MM.1S (cell line): Measurements from ENCODE around the gene SEPTIN11.
"Not testable (repeated sequence)": the region's sequence is repeated elsewhere in the genome, so short reads cannot be mapped to it uniquely, and the experiment has no call there.

Experiments used
- DNase-seq: peaks from one replicate; pipeline ENCODE4 v3.0.0-alpha.2; 2015
- H2AFZ ChIP-seq: fragments of 300-600 bp; sonication (generic); 2 replicates; pipeline ENCODE4 v1.6.0; 2016; ENCODE audit warnings: antibody characterized with exemption, low read length
- H3F3A ChIP-seq: fragments of 300-600 bp; sonication (generic); 2 replicates; pipeline ENCODE4 v1.6.1; 2016; ENCODE audit warnings: mild to moderate bottlenecking, antibody characterized with exemption, low read length, moderate library complexity, mixed read lengths; ENCODE audit not compliant: insufficient read depth
- H3K27ac ChIP-seq: fragments of 300-600 bp; sonication (generic); 2 replicates; pipeline ENCODE4 v1.5.1; 2016; ENCODE audit warnings: mild to moderate bottlenecking, low read length
- H3K27me3 ChIP-seq: fragments of 300-600 bp; sonication (generic); replicated peaks from 2 replicates; pipeline ENCODE4 v1.6.0; 2016; ENCODE audit warnings: low read length; ENCODE audit not compliant: insufficient read depth
- H3K36me3 ChIP-seq: fragments of 300-600 bp; sonication (generic); replicated peaks from 2 replicates; pipeline ENCODE4 v1.6.1; 2016; ENCODE audit warnings: mild to moderate bottlenecking, low read length, mixed read lengths; ENCODE audit not compliant: insufficient read depth
- H3K4me1 ChIP-seq: fragments of 300-600 bp; sonication (generic); 2 replicates; pipeline ENCODE4 v1.6.1; 2016; ENCODE audit warnings: low read length, mixed read lengths
- H3K4me2 ChIP-seq: fragments of 300-600 bp; sonication (generic); 2 replicates; pipeline ENCODE4 v1.6.0; 2016; ENCODE audit warnings: low read depth, low read length
- H3K4me3 ChIP-seq: fragments of 300-600 bp; sonication (generic); 2 replicates; pipeline ENCODE4 v1.5.1; 2016; ENCODE audit warnings: low read length, mixed read lengths
- H3K79me2 ChIP-seq: fragments of 300-600 bp; sonication (generic); 2 replicates; pipeline ENCODE4 v1.6.1; 2016; ENCODE audit warnings: mixed run types, low read length, mixed read lengths
- H3K9ac ChIP-seq: fragments of 300-600 bp; sonication (generic); 2 replicates; pipeline ENCODE4 v1.6.1; 2016; ENCODE audit warnings: low read length, mixed read lengths
- H3K9me2 ChIP-seq: fragments of 300-600 bp; sonication (generic); replicated peaks from 2 replicates; pipeline ENCODE4 v1.6.1; 2016; ENCODE audit warnings: mild to moderate bottlenecking, low read length, mixed read lengths; ENCODE audit not compliant: insufficient read depth
- H3K9me3 ChIP-seq: fragments of 300-600 bp; sonication (generic); replicated peaks from 2 replicates; pipeline ENCODE4 v1.6.1; 2016; ENCODE audit warnings: mild to moderate bottlenecking, low read length, mixed read lengths; ENCODE audit not compliant: insufficient read depth
- H4K20me1 ChIP-seq: fragments of 300-600 bp; sonication (generic); 2 replicates; pipeline ENCODE4 v1.6.1; 2016; ENCODE audit warnings: mild to moderate bottlenecking, low read length, moderate library complexity, mixed read lengths; ENCODE audit not compliant: insufficient read depth
- CTCF ChIP-seq: fragments of 300-600 bp; sonication (generic); IDR thresholded peaks from 2 replicates; pipeline ENCODE4 v1.5.1; 2016; ENCODE audit warnings: antibody characterized with exemption, low read length, mixed read lengths
- EZH2 ChIP-seq: fragments of 300-600 bp; sonication (generic); optimal IDR thresholded peaks from 2 replicates; pipeline ENCODE3; 2017; ENCODE audit warnings: low read depth, mild to moderate bottlenecking, antibody characterized with exemption, low read length, mixed read lengths
- EZH2phosphoT487 ChIP-seq: fragments of 300-600 bp; sonication (generic); IDR thresholded peaks from 2 replicates; pipeline ENCODE4 v1.6.1; 2018; ENCODE audit warnings: antibody characterized with exemption, low read length

SEPTIN11 gene

GRCh38 chr4:76962406-76963130, 13.0 kb downstream of the SEPTIN11 start:
- H3K36me3 ChIP-seq, result no peaks in the 10 kb centered on the region

GRCh38 chr4:76963131-76963750, 13.7 kb downstream of the SEPTIN11 start:
- H3K36me3 ChIP-seq, result no peaks in the 10 kb centered on the region
- no peaks in the 10 kb centered on the region for H3F3A ChIP-seq
- no peak overlapping the region for H3K9ac ChIP-seq
- H3K4me3 ChIP-seq, result no peak overlapping the region
- DNase-seq, result no peak
- no peaks in the 10 kb centered on the region for H3K27me3 ChIP-seq
- TF ChIP-seq EZH2phosphoT487, result no peak
- no peak for TF ChIP-seq EZH2
- TF ChIP-seq CTCF, result no peak
- no peaks in the 10 kb centered on the region for H3K4me1 ChIP-seq
- no peaks in the 10 kb centered on the region for H3K9me3 ChIP-seq
- no peaks in the 10 kb centered on the region for H3K9me2 ChIP-seq
- peaks cover 43% of the 10 kb centered on the region for H3K79me2 ChIP-seq
- H2AFZ ChIP-seq, result no peak overlapping the region
- no peaks in the 10 kb centered on the region for H4K20me1 ChIP-seq
- no peak overlapping the region for H3K27ac ChIP-seq
- no peak overlapping the region for H3K4me2 ChIP-seq

More at GRCh38 chr4:76962406-76963130, 13.0 kb downstream of the SEPTIN11 start:
- Histone ChIP-seq H2AFZ (no peak overlapping the region), H3K27ac (no peak overlapping the region), H4K20me1 (no peaks in the 10 kb centered on the region), H3K4me3 (no peak overlapping the region), H3K9me3 (no peaks in the 10 kb centered on the region), H3K79me2 (peaks cover 48% of the 10 kb centered on the region), H3K4me2 (no peak overlapping the region), H3K9ac (no peak overlapping the region), H3K4me1 (no peaks in the 10 kb centered on the region), H3F3A (no peaks in the 10 kb centered on the region), H3K27me3 (no peaks in the 10 kb centered on the region), H3K9me2 (no peaks in the 10 kb centered on the region)
- no peak for DNase-seq
- TF ChIP-seq CTCF (no peak), EZH2 (no peak), EZH2phosphoT487 (no peak)

GRCh38 chr4:76963927-76964326, 14.4 kb downstream of the SEPTIN11 start:
- not testable (repeated sequence) for H3K36me3 ChIP-seq, H3K27ac ChIP-seq, H3K4me2 ChIP-seq, H2AFZ ChIP-seq, H3K9me3 ChIP-seq, H3K4me3 ChIP-seq, H4K20me1 ChIP-seq, H3K4me1 ChIP-seq, H3K9ac ChIP-seq, H3K9me2 ChIP-seq, DNase-seq, H3F3A ChIP-seq, H3K27me3 ChIP-seq
- H3K79me2 ChIP-seq, result peaks cover 42% of the 10 kb centered on the region

GRCh38 chr4:76964769-76965168, 15.2 kb downstream of the SEPTIN11 start:
- Histone ChIP-seq H3K27ac (no peak overlapping the region), H3F3A (no peaks in the 10 kb centered on the region), H3K4me3 (no peak overlapping the region), H3K4me1 (no peaks in the 10 kb centered on the region), H4K20me1 (no peaks in the 10 kb centered on the region), H3K4me2 (no peak overlapping the region), H3K79me2 (peaks cover 39% of the 10 kb centered on the region), H3K9me3 (no peaks in the 10 kb centered on the region), H2AFZ (no peak overlapping the region), H3K9me2 (no peaks in the 10 kb centered on the region), H3K27me3 (no peaks in the 10 kb centered on the region), H3K36me3 (no peaks in the 10 kb centered on the region), H3K9ac (no peak overlapping the region)
- no peak for DNase-seq
- TF ChIP-seq EZH2phosphoT487 (no peak), CTCF (no peak)
